GM20000 (cell line): Measurements from ENCODE around the gene HOXD10.

Source experiments
- DNase-seq: peaks from one replicate; pipeline ENCODE4 v3.0.0; 2012; ENCODE audit warnings: low spot score
- TF ChIP-seq, protein P1 (sequence below): IDR thresholded peaks from 2 replicates; pipeline ENCODE4 v1.5.1; 2012; ENCODE audit warnings: mild to moderate bottlenecking, control low read depth; ENCODE audit errors: extremely low read depth, missing control alignments

The HOXD10 gene

DNA sequence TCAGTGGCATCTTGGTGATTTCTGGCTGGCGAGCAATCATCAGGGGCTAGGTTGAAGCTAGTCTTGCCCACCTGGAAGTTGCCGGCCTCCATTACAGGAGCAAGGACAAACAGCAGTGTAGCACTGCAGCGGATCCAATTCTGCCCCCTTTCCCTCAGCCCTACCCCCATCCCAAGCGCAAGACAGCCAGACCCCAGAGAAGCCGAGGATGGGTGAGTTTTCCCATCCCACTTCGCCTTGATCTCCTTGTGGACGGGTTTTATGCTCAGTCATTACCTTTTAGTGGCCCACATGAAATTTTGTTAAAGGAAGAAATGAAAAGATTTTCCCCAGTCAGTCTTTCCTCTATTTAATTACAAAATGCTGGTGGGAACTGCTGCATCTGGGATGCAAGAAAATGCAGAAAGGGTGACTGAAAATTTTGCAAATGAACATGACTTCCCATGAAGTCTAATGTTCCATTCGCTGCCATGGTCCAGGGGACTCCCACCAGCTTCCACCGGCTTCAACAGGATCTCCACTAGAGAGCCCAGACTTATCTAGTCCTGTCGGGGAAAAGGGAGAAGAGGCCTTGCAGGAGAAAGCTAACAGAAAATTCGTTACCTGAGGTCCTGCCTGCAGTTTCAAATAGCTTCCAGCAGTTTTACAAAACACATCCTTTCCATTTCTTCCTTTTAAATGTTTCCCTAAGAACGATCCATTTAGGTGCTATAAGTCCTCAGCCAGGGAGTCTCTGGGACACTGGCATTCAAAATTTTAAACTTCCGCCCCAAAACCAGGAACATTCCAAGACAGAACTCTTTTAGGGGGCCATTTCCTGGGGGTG is 4.0 kb downstream of the HOXD10 start:
- no peak for DNase-seq
- TF ChIP-seq, protein P1, sequence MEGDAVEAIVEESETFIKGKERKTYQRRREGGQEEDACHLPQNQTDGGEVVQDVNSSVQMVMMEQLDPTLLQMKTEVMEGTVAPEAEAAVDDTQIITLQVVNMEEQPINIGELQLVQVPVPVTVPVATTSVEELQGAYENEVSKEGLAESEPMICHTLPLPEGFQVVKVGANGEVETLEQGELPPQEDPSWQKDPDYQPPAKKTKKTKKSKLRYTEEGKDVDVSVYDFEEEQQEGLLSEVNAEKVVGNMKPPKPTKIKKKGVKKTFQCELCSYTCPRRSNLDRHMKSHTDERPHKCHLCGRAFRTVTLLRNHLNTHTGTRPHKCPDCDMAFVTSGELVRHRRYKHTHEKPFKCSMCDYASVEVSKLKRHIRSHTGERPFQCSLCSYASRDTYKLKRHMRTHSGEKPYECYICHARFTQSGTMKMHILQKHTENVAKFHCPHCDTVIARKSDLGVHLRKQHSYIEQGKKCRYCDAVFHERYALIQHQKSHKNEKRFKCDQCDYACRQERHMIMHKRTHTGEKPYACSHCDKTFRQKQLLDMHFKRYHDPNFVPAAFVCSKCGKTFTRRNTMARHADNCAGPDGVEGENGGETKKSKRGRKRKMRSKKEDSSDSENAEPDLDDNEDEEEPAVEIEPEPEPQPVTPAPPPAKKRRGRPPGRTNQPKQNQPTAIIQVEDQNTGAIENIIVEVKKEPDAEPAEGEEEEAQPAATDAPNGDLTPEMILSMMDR, result no peak

DNA sequence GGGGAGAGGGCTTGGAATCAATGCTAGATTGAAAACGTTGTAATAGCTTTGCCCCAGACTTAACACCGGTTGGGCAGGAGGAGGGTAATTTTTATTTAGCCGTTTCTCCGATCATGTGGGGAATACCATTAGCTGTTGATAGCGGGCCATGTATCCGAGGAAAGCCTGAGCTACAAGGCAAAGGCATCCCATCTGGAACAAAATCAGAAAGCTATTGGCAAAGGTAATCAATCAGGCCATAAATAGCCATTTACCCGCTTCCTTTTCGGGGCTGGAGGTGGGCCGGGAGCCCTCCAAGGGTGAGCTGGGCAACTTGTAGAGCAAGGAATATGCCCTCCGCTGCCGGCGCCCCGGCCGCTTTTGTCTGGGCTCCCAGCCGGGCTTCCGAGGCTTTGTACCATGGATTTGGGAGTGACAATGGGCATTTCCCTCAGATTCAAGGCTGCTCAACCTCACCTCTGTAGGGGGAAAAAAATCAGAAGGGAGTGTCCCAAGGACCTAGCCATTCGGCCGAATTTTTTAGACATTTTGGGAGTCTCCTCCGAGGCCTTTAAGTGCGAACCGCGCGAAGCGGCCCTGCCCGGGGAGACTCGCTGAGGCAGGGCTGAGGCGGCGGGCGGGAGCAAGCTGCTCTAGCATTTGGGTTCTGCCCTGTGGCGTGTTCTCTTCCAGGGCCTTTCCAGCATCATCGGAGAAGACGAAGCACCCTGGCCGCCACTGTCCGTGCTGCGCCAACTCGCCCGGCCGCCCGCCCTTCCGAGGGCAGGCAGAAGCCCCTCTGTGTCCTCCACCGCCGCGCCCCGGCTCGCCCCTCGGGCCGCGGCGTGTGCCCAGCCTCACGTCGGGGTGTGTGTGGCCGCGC is 4.8 kb downstream of the HOXD10 start:
- TF ChIP-seq, protein P1, result no peak
- DNase-seq, result no peak

DNA sequence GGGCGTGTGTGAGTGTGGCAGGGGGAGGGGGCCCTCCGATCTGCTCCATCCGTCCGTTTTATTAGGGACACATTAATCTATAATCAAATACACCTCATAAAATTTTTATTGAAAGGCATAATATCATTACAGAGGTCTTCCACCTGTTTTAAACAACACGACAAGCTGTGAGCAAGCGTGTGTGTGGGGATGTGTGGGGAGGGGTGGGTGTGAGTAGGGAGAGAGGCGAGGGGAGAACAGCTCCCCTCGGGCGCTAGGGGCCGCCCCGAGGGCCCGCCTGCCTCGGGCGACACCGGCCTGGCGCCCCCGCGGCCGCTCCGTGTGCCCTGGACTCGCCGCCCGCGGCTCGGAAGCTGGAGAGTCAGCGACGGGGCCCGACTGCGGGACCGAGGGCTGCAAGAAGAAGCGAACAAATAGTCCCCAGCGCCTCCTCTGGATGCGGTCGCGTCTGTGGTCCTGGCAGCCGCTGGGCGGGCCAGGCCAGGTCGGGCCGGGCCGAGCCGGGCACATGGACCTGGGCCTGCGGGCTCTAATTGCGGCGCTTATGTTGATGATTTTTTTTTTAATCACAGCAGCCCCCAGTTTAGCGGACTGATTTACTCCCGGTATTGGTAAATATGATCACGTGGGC is 5.6 kb downstream of the HOXD10 start:
- TF ChIP-seq, protein P1, result no peak
- DNase-seq, result no peak

DNA sequence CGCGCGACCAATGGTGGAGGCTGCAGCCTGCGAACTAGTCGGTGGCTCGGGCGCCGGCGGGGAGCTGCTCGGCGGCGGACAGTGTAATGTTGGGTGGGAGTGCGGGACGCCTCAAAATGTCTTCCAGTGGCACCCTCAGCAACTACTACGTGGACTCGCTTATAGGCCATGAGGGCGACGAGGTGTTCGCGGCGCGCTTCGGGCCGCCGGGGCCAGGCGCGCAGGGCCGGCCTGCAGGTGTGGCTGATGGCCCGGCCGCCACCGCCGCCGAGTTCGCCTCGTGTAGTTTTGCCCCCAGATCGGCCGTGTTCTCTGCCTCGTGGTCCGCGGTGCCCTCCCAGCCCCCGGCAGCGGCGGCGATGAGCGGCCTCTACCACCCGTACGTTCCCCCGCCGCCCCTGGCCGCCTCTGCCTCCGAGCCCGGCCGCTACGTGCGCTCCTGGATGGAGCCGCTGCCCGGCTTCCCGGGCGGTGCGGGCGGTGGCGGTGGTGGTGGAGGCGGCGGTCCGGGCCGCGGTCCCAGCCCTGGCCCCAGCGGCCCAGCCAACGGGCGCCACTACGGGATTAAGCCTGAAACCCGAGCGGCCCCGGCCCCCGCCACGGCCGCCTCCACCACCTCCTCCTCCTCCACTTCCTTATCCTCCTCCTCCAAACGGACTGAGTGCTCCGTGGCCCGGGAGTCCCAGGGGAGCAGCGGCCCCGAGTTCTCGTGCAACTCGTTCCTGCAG is 6.3 kb downstream of the HOXD10 start, which contains the start of gene HOXD9:
HOXD9 (plus strand) TSS at position 37 of the 728 bp plus-strand sequence; CDS start at position 87, 50 bp downstream.
- TF ChIP-seq, protein P1, result no peak
- DNase-seq, result no peak

DNA sequence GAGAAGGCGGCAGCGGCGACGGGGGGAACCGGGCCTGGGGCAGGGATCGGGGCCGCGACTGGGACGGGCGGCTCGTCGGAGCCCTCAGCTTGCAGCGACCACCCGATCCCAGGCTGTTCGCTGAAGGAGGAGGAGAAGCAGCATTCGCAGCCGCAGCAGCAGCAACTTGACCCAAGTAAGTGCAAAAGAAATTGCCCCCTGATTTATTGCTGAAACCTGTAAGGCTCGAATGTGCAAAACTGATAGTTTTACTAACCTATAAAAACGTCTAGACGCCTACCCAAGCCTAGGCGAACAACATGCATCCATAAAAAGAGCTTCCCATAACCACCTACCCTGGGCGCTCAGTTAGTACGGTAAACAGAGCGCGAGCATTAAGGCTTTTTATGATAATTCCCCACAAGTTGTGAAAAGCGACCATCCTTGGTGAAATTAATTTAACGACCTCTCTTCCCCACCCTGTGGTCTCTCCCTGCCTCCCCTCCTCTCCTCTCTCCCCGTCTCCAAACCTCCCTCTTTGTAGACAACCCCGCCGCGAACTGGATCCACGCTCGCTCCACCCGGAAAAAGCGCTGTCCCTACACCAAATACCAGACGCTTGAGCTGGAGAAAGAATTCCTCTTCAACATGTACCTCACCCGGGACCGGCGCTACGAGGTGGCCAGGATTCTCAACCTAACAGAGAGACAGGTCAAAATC is 7.0 kb downstream of the HOXD10 start:
- no peak for DNase-seq
- TF ChIP-seq, protein P1, result no peak

DNA sequence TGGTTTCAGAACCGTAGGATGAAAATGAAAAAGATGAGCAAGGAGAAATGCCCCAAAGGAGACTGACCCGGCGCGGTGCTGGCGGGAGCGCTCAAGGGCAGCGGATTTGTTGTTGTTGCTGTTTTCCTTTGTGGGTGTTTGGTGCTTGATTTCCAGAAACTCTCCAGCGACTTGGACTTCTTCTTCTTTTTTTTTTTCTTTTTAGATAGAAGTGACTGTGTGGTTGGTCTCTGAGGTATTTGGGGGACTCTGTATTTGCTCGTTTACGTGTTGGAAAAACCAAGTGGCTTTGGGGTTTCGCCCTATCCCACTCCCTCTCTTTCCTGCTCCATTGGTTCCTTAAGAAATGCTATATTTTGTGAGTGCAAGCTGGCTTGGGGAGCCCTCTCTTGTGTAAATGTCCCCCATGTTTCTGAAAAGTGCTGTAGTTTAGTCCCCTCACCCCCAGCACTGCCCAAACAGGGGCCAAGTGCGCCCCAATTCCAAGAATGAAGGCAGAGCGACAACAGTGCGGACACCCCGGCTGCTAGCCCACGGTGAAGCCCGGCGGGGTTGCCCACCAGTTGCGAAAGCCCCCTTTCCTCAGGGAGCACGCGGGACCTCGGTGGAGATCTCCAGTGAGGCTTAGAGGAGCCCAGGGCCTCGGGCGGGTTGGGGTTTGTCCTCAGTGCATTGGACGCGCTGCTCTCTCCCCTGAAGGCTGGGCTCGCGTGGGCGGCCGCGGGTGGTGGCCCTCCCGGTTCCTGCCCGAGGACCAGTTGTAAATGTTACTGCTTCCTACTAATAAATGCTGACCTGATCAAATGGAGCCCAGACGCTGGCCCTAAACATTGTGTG is 7.8 kb downstream of the HOXD10 start:
- no peak for DNase-seq
- TF ChIP-seq, protein P1, result no peak
